Endothelial cell of umbilical vein (primary cell): ENCODE data around the gene KCNH5.

Experiments
- CTCF ChIP-seq, 2 donors: IDR thresholded peaks; 1 replicate in 1 of 2; 2 replicates in 1 of 2; pipeline ENCODE4 v1.5.1; 2011; ENCODE audit warnings: low read length in 2 of 2, mild to moderate bottlenecking in 2 of 2, moderate library complexity in 2 of 2, control low read depth in 1 of 2, inconsistent platforms in 1 of 2, low read depth in 1 of 2; ENCODE audit not compliant: insufficient read depth in 1 of 2; ENCODE audit errors: extremely low read depth in 1 of 2
- EZH2 ChIP-seq: IDR thresholded peaks from 2 replicates; pipeline ENCODE4 v1.6.1; 2012; ENCODE audit warnings: borderline replicate concordance, low read depth, mild to moderate bottlenecking, moderate library complexity, low read length, inconsistent platforms; ENCODE audit not compliant: severe bottlenecking
- FOS ChIP-seq: IDR thresholded peaks from 2 replicates; pipeline ENCODE4 v1.6.1; 2011; ENCODE audit warnings: mild to moderate bottlenecking, low read length, moderate library complexity, borderline replicate concordance; ENCODE audit not compliant: insufficient read depth
- GATA2 ChIP-seq: IDR thresholded peaks from 2 replicates; pipeline ENCODE4 v1.7.0; 2011; ENCODE audit warnings: low read depth, mild to moderate bottlenecking, moderate library complexity, mixed read lengths, low read length; ENCODE audit not compliant: insufficient read length, insufficient read depth
- JUN ChIP-seq: IDR thresholded peaks from 2 replicates; pipeline ENCODE4 v1.6.1; 2011; ENCODE audit warnings: borderline replicate concordance, low read depth; ENCODE audit not compliant: insufficient read length, insufficient read depth
- MYC ChIP-seq: IDR thresholded peaks from one replicate; pipeline ENCODE4 v1.6.1; 2011; ENCODE audit warnings: mild to moderate bottlenecking, low read depth, low read length
- POLR2A ChIP-seq: IDR thresholded peaks from 2 replicates; pipeline ENCODE4 v1.6.1; 2012; ENCODE audit warnings: low read depth, mild to moderate bottlenecking, control low read depth, low read length
- POLR2AphosphoS5 ChIP-seq: IDR thresholded peaks from 2 replicates; pipeline ENCODE4 v1.6.1; 2012; ENCODE audit warnings: low read depth, mild to moderate bottlenecking, control low read depth, low read length, moderate library complexity; ENCODE audit not compliant: insufficient read depth
- TF ChIP-seq, protein P1 (sequence below): IDR thresholded peaks from 2 replicates; pipeline ENCODE4 v1.6.1; 2011; ENCODE audit not compliant: insufficient read depth, insufficient read length

- no peak for TF ChIP-seq CTCF (IDR thresholded peaks at IDR 0.05; ENCODE audit: extremely low read depth in 1 of 2, insufficient read depth in 1 of 2, low read depth in 1 of 2, low read length in 2 of 2)
- no peak for TF ChIP-seq JUN
- TF ChIP-seq POLR2A = no peak
- TF ChIP-seq, protein P1, sequence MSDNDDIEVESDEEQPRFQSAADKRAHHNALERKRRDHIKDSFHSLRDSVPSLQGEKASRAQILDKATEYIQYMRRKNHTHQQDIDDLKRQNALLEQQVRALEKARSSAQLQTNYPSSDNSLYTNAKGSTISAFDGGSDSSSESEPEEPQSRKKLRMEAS = no peak
- TF ChIP-seq GATA2 = no peak
- TF ChIP-seq POLR2AphosphoS5 = no peak
- TF ChIP-seq EZH2 = no peak
- no peak for TF ChIP-seq MYC
- TF ChIP-seq FOS = no peak
Measured at GRCh38 chr14:63088865-63089264, 43.6 kb upstream of the KCNH5 start.
